ENCODE results near the gene HYAL1.

Gene HYAL1

GRCh38 chr3:50274371-50275104 lies 28.8 kb downstream of the HYAL1 start (continued):
- TF ChIP-seq ZNF280D (tag by site-specific recombination; IDR thresholded peaks at IDR 0.05) (no peak), ZNF423 (tag by site-specific recombination; IDR thresholded peaks at IDR 0.05) (no peak), ZNF354C (tag by site-specific recombination; IDR thresholded peaks at IDR 0.05; ENCODE audit: borderline replicate concordance, low read depth) (no peak), ZNF518A (tag by site-specific recombination; conservative IDR thresholded peaks at IDR 0.05; ENCODE audit: low read depth) (no peak), ZSCAN5A (tag by site-specific recombination; IDR thresholded peaks at IDR 0.05) (no peak), FEZF1 (tag by site-specific recombination; IDR thresholded peaks at IDR 0.05) (no peak), ZNF670 (tag by site-specific recombination; IDR thresholded peaks at IDR 0.05; ENCODE audit: low read depth) (no peak), ZNF2 (tag by site-specific recombination; IDR thresholded peaks at IDR 0.05) (0 out of 2 replicates have a peak, but pooled peaks have one; percentile 45), ZBTB17 (tag by site-specific recombination; IDR thresholded peaks at IDR 0.05) (peak; percentile 51; the same call in 1 of the 2 replicates), ZNF416 (tag by site-specific recombination; IDR thresholded peaks at IDR 0.05) (no peak), WT1 (tag by site-specific recombination; IDR thresholded peaks at IDR 0.05) (no peak), ZFHX2 (tag by site-specific recombination; conservative IDR thresholded peaks at IDR 0.05) (peak; percentile 58), ZNF777 (tag by site-specific recombination; IDR thresholded peaks at IDR 0.05; ENCODE audit: borderline replicate concordance) (no peak), ZSCAN4 (tag by site-specific recombination; IDR thresholded peaks at IDR 0.05) (no peak), BCL11A (tag by site-specific recombination; IDR thresholded peaks at IDR 0.05; ENCODE audit: low read depth) (no peak), ZNF335 (tag by site-specific recombination; conservative IDR thresholded peaks at IDR 0.05) (no peak), ZNF133 (tag by site-specific recombination; IDR thresholded peaks at IDR 0.05) (peak; percentile 99), ZNF19 (tag by site-specific recombination; IDR thresholded peaks at IDR 0.05; ENCODE audit: low read depth) (no peak), ZNF521 (tag by site-specific recombination; IDR thresholded peaks at IDR 0.05) (no peak), MZF1 (tag by site-specific recombination; IDR thresholded peaks at IDR 0.05; ENCODE audit: borderline replicate concordance) (no peak), KLF8 (tag by site-specific recombination; IDR thresholded peaks at IDR 0.05) (no peak; the same call in 1 of the 2 replicates), ZBTB44 (tag by site-specific recombination; IDR thresholded peaks at IDR 0.05) (no peak), ZNF548 (tag by site-specific recombination; IDR thresholded peaks at IDR 0.05) (no peak), ZNF660 (tag by site-specific recombination; IDR thresholded peaks at IDR 0.05) (no peak), ZNF274 (IDR thresholded peaks at IDR 0.05; ENCODE audit: low read length) (no peak), ZNF274 (tag by site-specific recombination; IDR thresholded peaks at IDR 0.05; ENCODE audit: borderline replicate concordance) (no peak)
